ENCODE measurements around the gene SETDB2. TPM values are rescaled to one million over a fixed set of nuclear protein-coding genes. Genes with fewer than 3 reads are reported as not detected.

Gene SETDB2
- total RNA-seq, 1 donor from 2014 or later = 15.1 TPM

- no peak for DNase-seq
These were observed 92.2 kb downstream of the SETDB2 start for GRCh38 chr13:49536144-49536873.

GRCh38 chr13:49538404-49538803 is 94.3 kb downstream of the SETDB2 start:
- no peak for DNase-seq

- peak; percentile 15 for DNase-seq
These were observed 95.2 kb downstream of the SETDB2 start for GRCh38 chr13:49539313-49539712.

GRCh38 chr13:49539746-49540145 is 95.7 kb downstream of the SETDB2 start:
- DNase-seq = no peak

DNA sequence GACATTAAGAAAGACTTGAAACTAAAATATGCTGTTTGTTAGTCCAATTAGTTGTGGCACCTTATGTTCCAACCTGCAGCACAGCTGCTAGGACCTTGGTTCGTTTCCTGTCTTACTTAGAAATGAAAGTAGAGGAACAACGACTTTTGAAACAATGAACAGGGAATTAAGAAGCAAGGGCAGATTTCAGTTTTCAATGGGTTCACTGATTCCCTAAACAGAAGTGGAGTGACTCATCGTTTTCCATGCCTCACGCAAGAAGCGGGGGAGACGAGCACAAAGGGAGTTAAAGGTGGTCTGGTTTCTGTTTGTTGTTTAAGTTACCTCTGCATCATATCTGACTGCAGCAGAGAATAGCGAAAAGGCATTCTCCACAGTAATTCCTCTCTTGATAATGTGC is 96.5 kb downstream of the SETDB2 start:
- no peak for DNase-seq

- DNase-seq = no peak
These were observed 99.6 kb downstream of the SETDB2 start for GRCh38 chr13:49543656-49544055.

Other genes with a start within 250 kb of the SETDB2 start
- not detected for gene MLNR, start 223.9 kb upstream of the SETDB2 start, total RNA-seq
- 8.3 TPM for gene CDADC1, start 196.3 kb upstream of the SETDB2 start, total RNA-seq
- gene CAB39L, start 210 bp upstream of the SETDB2 start, total RNA-seq = 14.7 TPM
- 19.4 TPM for gene PHF11, start 51.7 kb downstream of the SETDB2 start, total RNA-seq
- 29.3 TPM for gene RCBTB1, start 141.3 kb downstream of the SETDB2 start, total RNA-seq
- 0.92 TPM for gene ARL11, start 184.2 kb downstream of the SETDB2 start, total RNA-seq
- 37.0 TPM for gene EBPL, start 247.2 kb downstream of the SETDB2 start, total RNA-seq

All from tongue (tissue), 2 donors.